Duodenal mucosa (tissue), 2 donors: ENCODE results near the gene OIP5.
"Not testable (repeated sequence)": the region's sequence is repeated elsewhere in the genome, so short reads cannot be mapped to it uniquely, and the experiment has no call there.

Experiments
- H3K27ac ChIP-seq: one replicate; pipeline ENCODE4 v1.7.0; 2013; ENCODE audit warnings: low read depth, low read length
- H3K27me3 ChIP-seq, 2 donors: one replicate each; pipeline ENCODE4 v1.7.0; 2013; ENCODE audit warnings: low read length in 2 of 2, control low read depth in 1 of 2; ENCODE audit not compliant: insufficient read depth in 2 of 2, control insufficient read depth in 1 of 2
- H3K36me3 ChIP-seq, 2 donors: one replicate each; pipeline ENCODE4 v1.7.0; 2013; ENCODE audit warnings: low read length in 2 of 2, control low read depth in 1 of 2; ENCODE audit not compliant: insufficient read depth in 2 of 2, control insufficient read depth in 1 of 2
- H3K4me1 ChIP-seq, 2 donors: one replicate each; pipeline ENCODE4 v1.7.0; 2013; ENCODE audit warnings: low read length in 2 of 2, control low read depth in 1 of 2; ENCODE audit not compliant: insufficient read depth in 2 of 2, control insufficient read depth in 1 of 2
- H3K4me3 ChIP-seq, 2 donors: one replicate each; pipeline ENCODE4 v1.7.0; 2013; ENCODE audit warnings: low read length in 2 of 2, low read depth in 1 of 2
- H3K9ac ChIP-seq, 2 donors: one replicate each; pipeline ENCODE4 v1.7.0; 2013; ENCODE audit warnings: low read length in 2 of 2, low read depth in 1 of 2
- H3K9me3 ChIP-seq, 2 donors: one replicate each; pipeline ENCODE4 v1.7.0; 2013; ENCODE audit warnings: low read length in 2 of 2, control low read depth in 1 of 2; ENCODE audit not compliant: control insufficient read depth in 1 of 2

OIP5 gene

DNA sequence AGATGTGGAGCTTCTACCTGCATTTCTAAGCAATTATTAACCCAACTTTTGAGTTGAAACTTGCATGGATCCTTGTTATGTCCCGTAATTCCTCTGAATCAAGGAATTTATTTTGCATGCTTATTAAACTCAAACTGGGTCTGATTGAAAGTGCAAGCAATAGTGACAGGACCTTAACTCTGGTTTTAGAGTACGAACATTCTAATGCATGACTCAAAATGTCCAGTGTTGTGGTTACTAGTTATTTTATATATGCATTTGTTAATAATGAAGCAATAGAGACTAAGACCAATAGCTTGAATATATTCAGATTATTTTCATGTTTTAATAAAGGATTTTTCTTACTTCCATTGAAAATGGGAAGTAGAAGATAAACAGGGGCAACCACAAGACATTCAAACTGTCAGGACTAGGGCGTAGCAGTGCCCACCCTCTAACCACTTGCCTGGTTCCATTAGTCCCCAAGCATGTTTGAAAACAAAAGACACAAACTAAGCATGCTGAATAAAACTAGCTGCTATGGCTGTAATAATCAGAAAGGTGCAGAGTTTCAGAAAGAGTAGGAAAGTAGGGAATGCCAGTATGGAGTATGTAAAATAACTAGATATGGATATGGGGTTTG lies 28.1 kb downstream of the OIP5 start:
- Histone ChIP-seq H3K9ac (no peak overlapping the region), H3K9me3 (no peaks in the 10 kb centered on the region), H3K27ac (no peak overlapping the region), H3K4me3 (no peak overlapping the region), H3K4me1 (no peaks in the 10 kb centered on the region), H3K36me3 (peaks cover 0 to under 1% of the 10 kb centered on the region in 2 donors), H3K27me3 (no peaks in the 10 kb centered on the region)

DNA sequence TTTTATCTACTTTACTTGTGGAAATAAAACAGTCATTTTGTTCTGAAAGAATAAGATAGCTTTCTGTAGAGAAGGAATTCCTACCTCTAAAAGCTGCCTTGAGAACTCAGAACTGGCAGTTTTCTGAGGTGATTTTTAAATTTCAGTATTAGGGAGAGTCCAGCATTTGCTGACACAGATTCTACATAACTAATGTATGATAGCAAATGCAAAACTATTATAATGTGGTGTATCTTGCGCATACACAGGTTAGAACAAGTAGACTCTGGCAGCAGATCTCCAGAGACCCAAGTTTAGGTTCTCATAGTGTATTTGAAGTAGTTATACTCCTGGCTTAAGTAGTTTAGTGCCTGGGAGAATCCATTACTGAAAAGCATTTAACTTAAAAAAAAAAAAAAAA lies 30.8 kb downstream of the OIP5 start:
- Histone ChIP-seq H3K27me3 (no peaks in the 10 kb centered on the region), H3K4me1 (no peaks in the 10 kb centered on the region), H3K4me3 (no peak overlapping the region), H3K36me3 (peaks cover 0 to 8% of the 10 kb centered on the region in 2 donors), H3K9me3 (no peaks in the 10 kb centered on the region), H3K9ac (no peak overlapping the region), H3K27ac (no peak overlapping the region)

DNA sequence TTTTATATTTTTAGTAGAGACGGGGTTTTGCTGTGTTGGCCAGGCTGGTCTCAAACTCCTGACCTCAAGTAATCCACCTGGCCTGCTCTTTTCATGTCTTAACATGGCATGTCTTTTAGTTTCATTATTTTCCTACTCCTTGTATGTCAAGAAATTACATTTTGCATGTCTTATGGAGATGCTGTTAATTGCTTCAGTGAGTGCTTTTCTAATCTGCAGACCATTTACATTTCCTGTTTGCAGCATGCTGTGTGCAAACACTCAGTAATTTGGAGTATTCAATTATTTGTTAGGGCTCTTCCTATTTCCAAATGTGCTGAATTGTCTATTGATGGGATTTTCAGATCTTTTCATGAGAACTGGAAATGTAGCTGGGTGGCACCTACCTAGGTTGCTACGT lies 31.3 kb downstream of the OIP5 start:
- H3K27ac ChIP-seq, H3K9me3 ChIP-seq, H3K4me3 ChIP-seq, H3K36me3 ChIP-seq, H3K4me1 ChIP-seq, H3K9ac ChIP-seq, H3K27me3 ChIP-seq: not testable (repeated sequence)

DNA sequence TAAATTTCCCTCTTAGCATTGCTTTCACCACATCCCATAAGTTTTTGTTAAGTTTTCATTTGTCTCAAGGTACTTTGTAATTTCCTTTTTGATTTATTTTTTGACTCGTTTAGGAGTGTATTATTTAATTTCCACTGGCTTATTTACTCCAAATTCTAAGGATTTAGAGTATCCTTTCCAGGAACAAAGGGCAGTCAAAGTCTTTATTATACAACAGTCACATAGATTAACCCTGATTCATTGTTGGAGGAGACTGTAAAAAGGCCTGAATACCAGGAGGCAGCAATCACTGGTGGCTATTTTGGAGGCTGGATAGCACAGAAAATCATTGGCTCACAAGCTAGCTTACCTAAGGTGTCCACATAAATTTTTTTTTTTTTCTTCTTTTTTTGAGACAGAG lies 39.9 kb downstream of the OIP5 start:
- Histone ChIP-seq H3K4me3 (no peak overlapping the region), H3K36me3 (peaks cover 8 to 47% of the 10 kb centered on the region in 2 donors), H3K27ac (no peak overlapping the region), H3K27me3 (no peaks in the 10 kb centered on the region), H3K9ac (no peak overlapping the region), H3K9me3 (no peaks in the 10 kb centered on the region), H3K4me1 (peaks cover 0 to 10% of the 10 kb centered on the region in 2 donors)

DNA sequence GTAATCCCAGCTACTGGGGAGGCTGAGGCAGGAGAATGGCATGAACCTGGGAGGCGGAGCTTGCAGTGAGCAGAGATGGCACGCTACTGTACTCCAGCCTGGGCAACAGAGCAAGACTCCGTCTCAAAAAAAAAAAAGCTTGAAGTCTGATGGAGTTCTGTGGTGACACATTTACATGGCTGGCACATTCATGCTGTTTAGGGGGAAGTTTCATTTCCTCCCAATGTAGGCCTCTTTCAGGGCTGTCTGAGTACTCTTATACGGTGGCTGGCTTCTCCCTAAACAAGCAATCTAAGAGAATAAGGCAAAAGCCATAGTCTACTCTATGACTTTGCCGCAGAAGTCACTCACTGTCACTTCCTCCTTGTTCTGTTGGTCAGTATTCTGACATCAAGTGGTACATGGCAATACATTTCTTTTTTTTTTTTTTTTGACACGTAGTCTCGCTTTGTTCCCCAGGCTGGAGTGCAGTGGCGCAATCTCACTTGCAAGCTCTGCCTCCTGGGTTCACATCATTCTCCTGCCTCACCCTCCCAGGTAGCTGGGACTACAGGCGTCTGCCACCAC lies 41.2 kb downstream of the OIP5 start:
- Histone ChIP-seq H3K27ac (no peak overlapping the region), H3K4me1 (peaks cover 0 to 10% of the 10 kb centered on the region in 2 donors), H3K27me3 (no peaks in the 10 kb centered on the region), H3K9ac (no peak overlapping the region), H3K9me3 (no peaks in the 10 kb centered on the region), H3K36me3 (peaks cover 11 to 59% of the 10 kb centered on the region in 2 donors), H3K4me3 (no peak overlapping the region)

DNA sequence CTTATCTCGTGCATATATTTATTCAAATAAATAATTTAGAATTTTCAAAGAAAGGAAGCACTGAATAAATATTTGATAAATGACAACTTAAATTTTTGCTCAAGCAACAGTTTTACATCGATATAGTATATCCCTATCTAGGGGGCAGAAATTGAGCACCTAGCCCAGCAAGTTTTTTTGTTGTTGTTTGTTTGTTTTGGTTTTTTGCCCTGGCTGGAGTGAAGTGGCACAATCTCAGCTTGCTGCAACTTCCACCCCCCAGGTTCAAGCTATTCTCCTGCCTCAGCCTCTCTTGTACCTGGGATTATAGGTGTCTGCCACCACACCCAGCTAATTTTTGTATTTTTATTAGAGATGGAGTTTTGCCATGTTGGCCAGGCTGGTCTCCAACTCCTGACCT lies 42.4 kb downstream of the OIP5 start:
- no peak overlapping the region for H3K9ac ChIP-seq
- H3K36me3 ChIP-seq: peaks cover 16 to 59% of the 10 kb centered on the region in 2 donors

DNA sequence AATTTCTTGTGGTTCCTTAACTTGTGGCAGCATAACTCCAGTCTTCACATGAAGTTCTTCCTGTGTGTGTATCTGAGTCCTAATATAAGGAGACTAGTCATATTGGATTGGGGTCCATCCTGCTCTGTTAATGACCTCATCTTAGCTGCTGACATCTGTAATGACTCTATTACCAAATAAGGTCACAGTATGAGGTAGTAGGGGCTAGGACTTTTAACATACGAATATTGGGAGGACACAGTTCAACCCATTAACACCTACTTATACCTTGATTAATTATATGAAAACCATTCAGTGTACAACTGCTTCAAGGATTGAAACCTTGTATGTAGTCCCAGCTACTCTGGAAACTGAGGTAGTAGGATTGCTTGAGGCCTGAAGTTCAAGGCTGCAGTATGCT lies 43.9 kb downstream of the OIP5 start:
- Histone ChIP-seq H3K27ac (no peak overlapping the region), H3K36me3 (peaks cover 16 to 49% of the 10 kb centered on the region in 2 donors), H3K9ac (no peak overlapping the region), H3K9me3 (no peaks in the 10 kb centered on the region), H3K27me3 (no peaks in the 10 kb centered on the region), H3K4me1 (peaks cover 12 to 21% of the 10 kb centered on the region in 2 donors), H3K4me3 (no peak overlapping the region)

More for the DNA sequence above, 42.4 kb downstream of the OIP5 start:
- Histone ChIP-seq H3K4me1 (peaks cover 10 to 21% of the 10 kb centered on the region in 2 donors), H3K4me3 (no peak overlapping the region), H3K9me3 (no peaks in the 10 kb centered on the region), H3K27me3 (no peaks in the 10 kb centered on the region), H3K27ac (no peak overlapping the region)

DNA sequence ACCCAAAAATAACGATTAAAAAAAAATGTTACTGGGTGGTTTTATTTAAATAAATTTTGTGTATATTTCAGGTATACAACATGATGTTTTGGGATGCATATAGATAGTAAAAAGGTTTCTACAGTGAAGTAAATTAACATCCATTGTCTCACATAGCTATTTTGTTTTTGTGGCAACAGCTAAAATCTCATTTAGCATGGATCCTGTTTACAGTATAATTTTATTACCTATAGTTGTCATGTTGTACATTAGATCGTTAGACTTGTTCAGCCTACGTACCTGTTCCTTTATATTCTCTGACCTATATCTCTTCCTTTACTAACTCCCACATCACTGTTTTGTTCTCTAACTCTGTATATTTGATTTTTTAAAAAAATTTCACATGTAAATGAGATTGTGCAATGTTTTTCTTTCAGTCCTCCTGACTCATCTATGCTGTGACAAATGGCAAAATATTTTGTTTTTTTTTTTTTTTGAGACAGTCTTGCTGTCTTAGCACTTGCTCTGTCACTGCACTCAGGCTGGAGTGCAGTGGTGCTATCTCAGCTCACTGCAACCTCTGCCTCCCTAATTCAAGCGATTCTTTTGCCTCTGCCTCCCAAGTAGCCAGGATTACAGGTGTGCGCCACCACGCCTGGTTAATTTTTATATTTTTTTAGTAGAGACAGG lies 45.6 kb downstream of the OIP5 start:
- H3K9ac ChIP-seq: no peak overlapping the region
- H3K4me1 ChIP-seq: peaks cover 16 to 27% of the 10 kb centered on the region in 2 donors
- no peak overlapping the region for H3K27ac ChIP-seq
- no peaks in the 10 kb centered on the region for H3K27me3 ChIP-seq
- no peak overlapping the region for H3K4me3 ChIP-seq
- H3K36me3 ChIP-seq: peaks cover 16 to 49% of the 10 kb centered on the region in 2 donors
- no peaks in the 10 kb centered on the region for H3K9me3 ChIP-seq

DNA sequence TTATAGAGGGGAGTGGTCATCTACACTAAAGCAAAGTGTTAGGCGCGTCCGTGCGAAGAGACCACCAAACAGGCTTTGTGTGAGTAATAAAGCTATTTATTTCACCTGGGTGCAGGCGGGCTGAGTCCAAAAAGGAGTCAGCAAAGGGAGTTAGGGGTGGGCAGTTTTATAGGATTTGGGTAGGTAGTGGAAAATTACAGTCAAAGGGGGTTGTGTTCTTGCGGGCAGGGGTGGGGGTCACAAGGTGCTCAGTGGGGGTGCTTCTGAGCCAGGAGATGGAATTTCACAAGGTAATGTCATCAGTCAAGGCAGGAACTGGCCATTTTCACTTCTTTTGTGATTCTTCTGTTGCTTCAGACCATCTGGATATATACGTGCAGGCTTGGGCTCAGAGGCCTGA lies 47.1 kb downstream of the OIP5 start:
- H3K9me3 ChIP-seq: no peaks in the 10 kb centered on the region
- peak overlapping the region; percentile 84 to 98 for H3K4me3 ChIP-seq
- peaks cover 16 to 27% of the 10 kb centered on the region in 2 donors for H3K4me1 ChIP-seq
- H3K9ac ChIP-seq: peak overlapping the region; percentile 77 to 94
- no peaks in the 10 kb centered on the region for H3K27me3 ChIP-seq
- no peak overlapping the region for H3K27ac ChIP-seq
- peaks cover 16 to 39% of the 10 kb centered on the region in 2 donors for H3K36me3 ChIP-seq

DNA sequence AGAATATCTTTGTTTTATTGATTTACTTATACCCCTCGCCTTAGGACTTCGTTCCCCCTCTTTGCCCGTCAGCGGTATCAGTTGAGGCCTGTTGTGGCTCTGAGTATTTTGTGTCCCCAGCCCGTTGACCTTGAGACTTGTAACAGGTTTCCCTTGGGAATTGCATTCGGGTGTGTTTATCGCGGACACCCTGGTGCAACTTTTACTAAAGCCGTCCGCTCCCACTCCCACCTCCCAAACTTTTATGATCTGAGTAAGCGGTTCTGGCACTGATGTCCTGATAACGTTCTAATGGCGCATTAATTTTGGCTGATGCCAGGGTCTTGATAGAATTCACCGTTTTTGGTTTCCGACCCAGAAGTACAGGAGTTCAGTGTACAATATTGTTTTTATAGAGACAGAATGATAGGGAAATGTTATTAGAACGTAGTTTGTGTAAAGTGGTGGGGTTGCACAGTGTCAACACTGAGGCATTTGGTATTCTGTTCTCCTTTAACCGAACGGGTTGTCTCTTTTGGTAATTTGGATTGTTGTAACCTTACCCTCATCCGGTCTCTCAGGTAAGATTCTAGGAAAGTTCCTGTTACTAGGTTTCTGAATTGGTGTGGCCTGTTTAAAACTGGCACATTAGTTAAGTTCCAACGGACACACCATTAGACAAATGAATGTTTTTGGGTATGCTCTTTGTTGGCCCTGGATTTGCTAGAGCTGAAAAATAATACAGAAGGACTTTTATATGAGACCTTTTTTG lies 47.8 kb downstream of the OIP5 start:
- H3K4me3 ChIP-seq: peak overlapping the region; percentile 84 to 98
- no peaks in the 10 kb centered on the region for H3K9me3 ChIP-seq
- peak overlapping the region; percentile 74 for H3K27ac ChIP-seq
- no peaks in the 10 kb centered on the region for H3K27me3 ChIP-seq
- H3K9ac ChIP-seq: peak overlapping the region; percentile 77 to 94
- peaks cover 16 to 41% of the 10 kb centered on the region in 2 donors for H3K36me3 ChIP-seq
- peaks cover 16 to 27% of the 10 kb centered on the region in 2 donors for H3K4me1 ChIP-seq
